Activated CD4-positive, alpha-beta T cell treated with anti-CD3 and anti-CD28 coated beads, Interleukin-2, Interleukin-4, amounts not matched to agents 100 ng/mL and 50 ng/mL, durations not matched to agents 16 hours and 8 hours (primary cell): ENCODE data around the gene ABI2.

Source experiments
- DNase-seq: peaks from one replicate; pipeline ENCODE4 v3.0.0-alpha.2; 2020; ENCODE audit warnings: low spot score

The ABI2 gene

GRCh38 chr2:203484266-203485112 is 156.3 kb downstream of the ABI2 start:
- peak; percentile 57 for DNase-seq

- DNase-seq: no peak
Observed at GRCh38 chr2:203489531-203489930, 161.3 kb downstream of the ABI2 start.

GRCh38 chr2:203490391-203490790 is 162.2 kb downstream of the ABI2 start:
- no peak for DNase-seq

GRCh38 chr2:203492965-203493364 is 164.8 kb downstream of the ABI2 start:
- peak; percentile 9 for DNase-seq
